Astrocyte of the cerebellum (primary cell): ENCODE data around the gene RAET1G.
"Not testable (repeated sequence)": the region's sequence is repeated elsewhere in the genome, so short reads cannot be mapped to it uniquely, and the experiment has no call there.

Experiments used
- DNase-seq: peaks from one replicate; pipeline ENCODE4 v3.0.0-alpha.2; 2011; ENCODE audit warnings: low read depth
- H3K4me3 ChIP-seq: 2 replicates; pipeline ENCODE4 v1.5.1; 2011; ENCODE audit warnings: mild to moderate bottlenecking, low read depth, low read length, moderate library complexity
- in situ Hi-C: cut with HindIII; loops from 2 replicates; pipeline ENCODE4 v1.10.0; 2017; ENCODE audit warnings: low sequenced_read_pairs
- TF ChIP-seq, protein P1 (sequence below): IDR thresholded peaks from 2 replicates; pipeline ENCODE4 v1.5.1; 2012; ENCODE audit warnings: low read length, low read depth, moderate library complexity, mild to moderate bottlenecking; ENCODE audit errors: missing control alignments

The RAET1G gene

DNA sequence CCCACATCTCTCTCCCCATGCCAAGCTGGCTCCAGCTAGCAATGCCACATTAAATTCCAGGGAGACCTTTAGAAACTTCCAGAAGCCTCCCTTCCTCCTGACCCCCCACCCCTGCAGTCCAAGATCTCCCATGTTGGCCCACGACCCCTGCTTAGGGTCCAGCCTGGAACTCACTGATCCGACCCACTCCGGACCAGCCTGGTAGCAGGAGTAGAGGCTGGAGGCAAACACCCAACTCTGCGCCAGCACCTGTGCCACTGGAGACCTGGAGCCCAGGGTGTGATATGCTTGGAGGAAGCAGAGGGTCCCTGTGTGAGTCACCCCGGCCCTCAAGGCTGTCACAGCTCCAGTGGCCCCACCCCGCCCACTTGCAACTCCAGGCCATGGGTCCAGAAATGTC lies 37.6 kb upstream of the RAET1G start:
- DNase-seq = no peak
- H3K4me3 ChIP-seq = no peak overlapping the region
- in situ Hi-C loops = no loop called here
- TF ChIP-seq, protein P1, sequence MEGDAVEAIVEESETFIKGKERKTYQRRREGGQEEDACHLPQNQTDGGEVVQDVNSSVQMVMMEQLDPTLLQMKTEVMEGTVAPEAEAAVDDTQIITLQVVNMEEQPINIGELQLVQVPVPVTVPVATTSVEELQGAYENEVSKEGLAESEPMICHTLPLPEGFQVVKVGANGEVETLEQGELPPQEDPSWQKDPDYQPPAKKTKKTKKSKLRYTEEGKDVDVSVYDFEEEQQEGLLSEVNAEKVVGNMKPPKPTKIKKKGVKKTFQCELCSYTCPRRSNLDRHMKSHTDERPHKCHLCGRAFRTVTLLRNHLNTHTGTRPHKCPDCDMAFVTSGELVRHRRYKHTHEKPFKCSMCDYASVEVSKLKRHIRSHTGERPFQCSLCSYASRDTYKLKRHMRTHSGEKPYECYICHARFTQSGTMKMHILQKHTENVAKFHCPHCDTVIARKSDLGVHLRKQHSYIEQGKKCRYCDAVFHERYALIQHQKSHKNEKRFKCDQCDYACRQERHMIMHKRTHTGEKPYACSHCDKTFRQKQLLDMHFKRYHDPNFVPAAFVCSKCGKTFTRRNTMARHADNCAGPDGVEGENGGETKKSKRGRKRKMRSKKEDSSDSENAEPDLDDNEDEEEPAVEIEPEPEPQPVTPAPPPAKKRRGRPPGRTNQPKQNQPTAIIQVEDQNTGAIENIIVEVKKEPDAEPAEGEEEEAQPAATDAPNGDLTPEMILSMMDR = no peak

DNA sequence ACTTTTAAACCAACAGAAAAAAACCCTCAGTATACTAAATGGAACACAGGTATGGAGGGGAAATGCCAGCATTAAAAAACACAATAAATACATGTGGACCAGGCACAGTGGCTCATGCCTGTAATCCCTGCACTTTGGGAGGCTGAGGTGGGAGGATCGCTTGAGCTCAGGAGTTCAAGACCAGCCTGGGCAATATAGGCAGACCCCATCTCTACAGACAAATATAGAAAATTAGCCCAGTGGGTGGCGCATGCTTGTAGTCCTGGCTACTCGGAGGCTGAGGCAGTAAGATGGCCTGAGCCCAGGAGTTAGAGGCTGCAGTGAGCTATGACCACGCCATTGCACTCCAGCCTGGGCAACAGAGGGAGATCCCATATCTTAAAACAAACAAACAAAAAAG lies 36.9 kb upstream of the RAET1G start:
- in situ Hi-C loops, DNase-seq, H3K4me3 ChIP-seq: not testable (repeated sequence)

DNA sequence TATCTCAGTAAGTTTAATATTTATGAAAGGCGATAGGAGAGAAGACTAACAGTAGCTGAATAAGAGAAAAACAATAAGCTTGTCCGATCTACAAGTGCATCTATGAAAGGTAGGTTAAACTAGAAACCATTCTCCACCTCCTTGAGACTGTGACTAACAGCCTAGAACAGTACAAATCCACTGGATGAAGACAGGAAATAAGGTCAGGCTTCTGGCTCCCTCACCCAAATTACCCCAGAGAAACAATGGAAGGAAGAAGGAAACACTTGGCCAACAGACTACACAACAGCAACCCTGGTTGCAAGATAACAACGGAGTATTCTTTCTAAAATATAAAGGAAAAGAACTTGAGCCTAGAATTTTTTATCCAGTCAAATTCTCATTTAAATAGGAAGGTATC lies 35.2 kb upstream of the RAET1G start:
- H3K4me3 ChIP-seq, DNase-seq, in situ Hi-C loops: not testable (repeated sequence)

DNA sequence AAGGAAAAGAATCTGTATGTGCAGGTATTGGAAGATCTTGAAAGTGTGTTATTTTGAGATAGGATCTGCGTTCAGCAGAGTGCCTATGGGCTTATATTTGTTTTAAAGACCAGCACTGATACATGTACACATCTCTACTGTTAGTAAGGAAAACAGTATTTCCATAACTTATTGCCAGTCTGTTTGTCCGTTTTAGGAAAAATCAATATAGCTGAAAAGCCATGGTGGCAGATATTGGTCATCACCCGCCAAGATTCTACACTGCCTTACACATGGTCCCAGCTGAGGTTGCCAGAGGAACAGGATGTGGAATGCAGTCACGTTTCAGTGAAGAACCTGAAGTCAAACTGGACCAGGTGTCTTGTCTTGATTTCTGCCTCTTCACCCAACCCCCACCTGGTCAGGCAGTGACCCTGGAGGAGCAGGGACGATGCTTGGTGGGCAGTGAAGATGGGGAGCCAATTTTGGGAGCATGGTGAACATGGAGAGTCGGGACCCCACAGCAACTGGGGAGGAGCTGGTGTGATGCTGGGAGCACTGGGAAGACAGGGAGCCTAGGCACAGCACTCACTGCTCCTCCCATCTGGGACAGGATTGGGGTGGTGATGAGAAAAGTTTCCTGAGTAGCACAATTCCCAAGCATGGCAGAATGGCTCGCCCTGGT lies 32.9 kb upstream of the RAET1G start:
- in situ Hi-C loops, H3K4me3 ChIP-seq, DNase-seq: not testable (repeated sequence)

DNA sequence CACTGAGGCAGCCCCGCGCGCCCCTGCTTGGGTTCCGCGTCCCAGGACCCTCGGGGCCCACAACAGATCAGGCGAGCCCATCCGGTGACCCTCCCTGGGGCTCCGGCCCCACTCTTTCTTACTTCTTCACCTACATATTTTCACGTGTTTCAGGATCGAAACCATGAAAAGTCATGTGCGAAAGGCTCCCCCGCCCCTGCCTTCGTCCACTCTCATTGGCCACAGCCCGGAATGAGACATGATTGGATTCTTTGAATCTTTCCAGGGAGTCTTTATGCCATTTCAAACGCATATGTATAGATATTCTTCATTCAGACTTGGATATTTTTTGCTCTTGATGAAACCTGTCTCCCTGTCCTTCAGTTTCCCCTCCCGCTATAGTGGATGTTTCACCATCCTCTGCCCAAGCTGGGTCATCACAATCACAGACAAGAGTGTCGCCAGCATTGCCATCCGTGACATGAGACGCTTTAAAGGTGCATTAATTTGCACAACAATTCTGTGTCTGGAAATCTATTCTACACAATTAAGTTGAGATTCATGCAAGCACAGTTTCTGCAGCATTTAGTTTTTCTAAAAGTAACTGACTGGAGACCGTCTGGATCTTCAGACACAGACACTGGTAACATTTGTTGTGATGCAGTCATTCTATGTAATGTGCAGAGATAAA lies 32.2 kb upstream of the RAET1G start:
- H3K4me3 ChIP-seq, DNase-seq, in situ Hi-C loops: not testable (repeated sequence)

DNA sequence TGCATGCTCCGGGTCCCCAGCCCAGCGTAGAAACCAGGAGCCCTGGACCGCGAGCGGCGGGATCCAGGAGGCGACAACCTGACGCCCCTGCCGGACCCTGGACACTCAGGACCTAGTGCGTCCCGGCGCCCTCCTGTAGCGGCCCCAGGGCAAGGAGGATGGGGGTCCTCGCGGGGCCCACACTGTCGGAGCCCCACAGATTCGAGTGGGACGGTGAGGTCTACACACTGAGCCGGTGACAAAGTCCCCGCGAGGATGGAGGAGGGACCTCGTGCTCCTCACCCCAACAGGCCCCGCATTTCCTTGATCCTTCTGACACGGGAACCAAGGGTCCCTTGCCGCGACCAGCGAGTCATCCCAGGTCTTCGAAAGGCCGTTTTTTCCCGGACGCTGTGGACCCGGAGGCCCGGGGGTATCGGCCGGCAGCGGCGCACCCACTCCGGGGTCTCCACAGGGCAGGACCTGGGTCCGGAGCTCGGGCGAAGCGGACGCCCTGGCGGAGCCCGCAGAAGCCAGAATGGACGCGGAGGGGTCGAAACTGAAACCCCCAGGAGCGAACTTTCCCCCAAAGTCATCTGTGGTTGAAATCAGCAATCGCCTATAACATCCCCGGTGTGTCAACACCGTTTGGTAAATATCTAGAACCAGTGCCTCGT lies 31.5 kb upstream of the RAET1G start:
- DNase-seq, H3K4me3 ChIP-seq, in situ Hi-C loops: not testable (repeated sequence)

DNA sequence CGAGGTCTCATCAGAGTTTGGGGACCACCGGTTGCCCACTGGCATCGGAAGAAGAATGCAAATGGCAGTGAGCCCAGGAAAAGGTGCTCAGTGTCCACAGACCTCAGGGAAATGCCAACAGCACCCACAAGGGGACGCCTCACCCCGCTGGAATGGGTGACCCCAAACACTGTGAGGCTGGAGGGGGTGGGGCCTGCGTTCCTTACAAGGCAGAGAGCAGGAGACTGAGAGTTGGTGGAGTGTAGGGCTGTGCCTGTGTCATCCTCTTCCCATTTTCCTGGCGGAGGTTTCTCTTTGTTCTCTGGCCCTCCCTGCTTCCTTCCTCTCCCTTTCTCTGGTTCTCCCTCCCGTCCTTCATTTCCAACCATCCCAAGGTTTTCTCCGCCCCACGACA lies 31.0 kb upstream of the RAET1G start:
- in situ Hi-C loops, H3K4me3 ChIP-seq, DNase-seq: not testable (repeated sequence)

DNA sequence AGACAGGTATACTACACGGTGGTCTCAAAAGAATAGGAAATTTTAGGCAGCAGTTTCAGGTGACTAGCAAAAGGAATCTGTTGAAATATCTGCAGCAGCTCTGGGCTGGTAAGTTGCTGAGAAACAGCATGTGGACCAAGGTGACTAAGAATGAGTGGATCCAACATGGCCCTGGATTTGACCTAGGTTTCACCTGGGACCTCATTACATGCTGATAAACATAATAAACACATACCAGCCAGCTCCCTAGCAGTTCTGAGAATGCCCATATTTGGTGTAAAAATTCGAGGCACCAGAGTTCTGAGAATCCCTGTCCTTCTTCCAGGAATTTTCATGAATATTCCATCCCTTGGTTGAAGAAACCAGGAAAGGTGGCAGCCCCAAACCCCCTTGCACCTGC lies 30.5 kb upstream of the RAET1G start:
- in situ Hi-C loops, DNase-seq, H3K4me3 ChIP-seq: not testable (repeated sequence)

DNA sequence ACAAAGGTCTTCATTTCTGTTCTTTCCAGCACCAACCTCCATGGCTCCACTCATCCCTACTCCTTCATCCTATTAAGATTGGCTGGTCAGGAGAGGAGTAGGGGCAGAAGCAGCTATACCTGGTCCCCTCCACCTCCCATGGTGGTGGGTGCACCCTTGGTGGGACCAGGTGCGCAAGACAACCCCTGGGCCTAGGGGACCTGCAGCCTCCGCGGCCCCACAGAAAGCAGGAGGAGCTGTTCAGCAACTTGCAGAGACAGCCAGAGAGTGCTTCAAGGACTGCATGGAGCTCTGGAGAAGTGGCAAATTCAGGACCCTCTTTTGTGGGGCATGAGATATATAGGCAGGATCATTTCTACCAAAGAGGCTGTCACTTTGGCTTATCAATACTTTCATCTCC lies 28.7 kb upstream of the RAET1G start:
- no peak for DNase-seq
- no peak overlapping the region for H3K4me3 ChIP-seq
- TF ChIP-seq, protein P1 = no peak
- in situ Hi-C loops = no loop called here

DNA sequence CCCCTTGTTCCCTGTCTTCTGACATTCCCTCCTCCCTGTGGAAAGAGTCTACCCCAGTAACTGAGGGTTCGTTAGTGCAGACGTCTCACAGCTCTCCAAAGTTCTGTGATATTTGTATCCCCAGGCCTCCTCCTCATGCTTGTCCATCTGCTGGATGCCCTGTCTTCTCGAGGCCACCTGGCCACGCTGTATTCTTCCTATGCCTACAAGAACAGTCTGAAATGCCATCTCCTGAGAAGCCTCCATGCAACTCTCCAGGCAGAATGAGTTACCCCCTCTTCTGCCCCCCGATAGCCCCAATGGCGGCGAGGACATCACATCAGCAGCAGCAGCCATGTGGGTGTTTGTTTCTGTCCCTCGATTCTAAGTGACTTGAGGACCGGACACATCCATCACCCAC lies 28.2 kb upstream of the RAET1G start:
- no peak overlapping the region for H3K4me3 ChIP-seq
- in situ Hi-C loops = no loop called here

More for the DNA sequence above, 28.2 kb upstream of the RAET1G start:
- no peak for DNase-seq
- TF ChIP-seq, protein P1 = no peak
